Peyer's patch (tissue), 4 donors: ENCODE results near the gene LGALS9C.
"Not testable (repeated sequence)": the region's sequence is repeated elsewhere in the genome, so short reads cannot be mapped to it uniquely, and the experiment has no call there.

Experiments used
- CTCF ChIP-seq, 6 experiments: fragments of 450-650 bp in 4 of 6; fragments of 200-600 bp in 2 of 6; sonication (generic) in 1 of 6; IDR thresholded peaks; one replicate each; pipeline ENCODE4 v1.5.1; 2017 to 2019; ENCODE audit warnings: antibody characterized with exemption in 6 of 6, mild to moderate bottlenecking in 3 of 6, moderate library complexity in 1 of 6
- POLR2A ChIP-seq, 2 donors: fragments of 450-650 bp; IDR thresholded peaks; one replicate each; pipeline ENCODE4 v1.5.1; 2017; ENCODE audit warnings: antibody characterized with exemption in 2 of 2, mild to moderate bottlenecking in 2 of 2, moderate library complexity in 2 of 2

GRCh38 chr17:18442532-18442931 lies 34.1 kb upstream of the LGALS9C start:
- not testable (repeated sequence) for TF ChIP-seq CTCF, POLR2A (IDR thresholded peaks at IDR 0.05)
